NCI-H510A treated with DMSO at 0.1 percent for 48 hours (cell line): ENCODE data around the gene RBFOX1.

Experiments used
- DNase-seq: peaks from one replicate; lab custom pipeline; 2025; lab: John Stamatoyannopoulos, UW

The RBFOX1 gene

DNA sequence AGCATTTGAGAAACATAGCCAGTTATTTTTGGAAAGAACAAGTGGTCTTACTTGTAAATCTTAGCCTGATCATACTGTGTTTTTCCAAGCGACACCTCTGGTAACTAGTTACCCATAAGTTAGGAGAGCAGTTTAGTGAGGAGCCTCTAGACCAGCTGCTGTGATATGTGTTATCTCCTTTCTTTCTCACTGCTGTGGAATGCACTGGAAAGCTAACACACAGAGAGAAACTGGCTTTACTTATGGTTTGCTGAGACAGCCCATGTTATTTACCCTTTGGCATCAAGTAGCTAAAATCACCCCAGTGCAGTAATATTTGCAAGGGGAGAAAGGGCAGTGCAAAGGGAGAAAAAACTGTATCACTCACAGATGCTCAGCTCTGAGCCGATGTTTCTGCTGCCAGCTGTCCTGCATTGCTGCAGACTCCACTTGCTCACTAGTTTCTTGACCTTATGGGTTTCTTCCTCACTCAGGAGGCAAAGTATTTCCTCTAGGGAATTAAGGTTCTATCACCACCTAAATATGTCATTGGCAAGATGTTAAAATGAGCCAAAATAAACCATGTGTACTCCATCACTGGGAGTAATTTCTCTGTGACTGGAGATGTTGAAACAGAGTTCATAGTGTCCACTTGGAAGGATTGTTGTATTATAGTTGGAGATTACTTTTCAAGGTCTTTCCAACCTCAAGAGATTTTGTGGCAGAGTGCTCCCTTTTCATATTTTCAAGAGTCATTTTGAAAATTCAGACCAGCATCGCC, 2.3 kb downstream of the RBFOX1 start:
- DNase-seq: no peak

- no peak for DNase-seq
Observed at GRCh38 chr16:7335991-7336634, 3.5 kb downstream of the RBFOX1 start.

GRCh38 chr16:7336742-7337141, 4.1 kb downstream of the RBFOX1 start:
- DNase-seq: no peak

- DNase-seq: no peak
Observed at GRCh38 chr16:7338826-7339225, 6.2 kb downstream of the RBFOX1 start.

GRCh38 chr16:7339700-7340099, 7.1 kb downstream of the RBFOX1 start:
- no peak for DNase-seq

- DNase-seq: no peak
Observed at GRCh38 chr16:7340938-7341337, 8.3 kb downstream of the RBFOX1 start.

GRCh38 chr16:7342598-7342997, 10.0 kb downstream of the RBFOX1 start:
- no peak for DNase-seq

DNA sequence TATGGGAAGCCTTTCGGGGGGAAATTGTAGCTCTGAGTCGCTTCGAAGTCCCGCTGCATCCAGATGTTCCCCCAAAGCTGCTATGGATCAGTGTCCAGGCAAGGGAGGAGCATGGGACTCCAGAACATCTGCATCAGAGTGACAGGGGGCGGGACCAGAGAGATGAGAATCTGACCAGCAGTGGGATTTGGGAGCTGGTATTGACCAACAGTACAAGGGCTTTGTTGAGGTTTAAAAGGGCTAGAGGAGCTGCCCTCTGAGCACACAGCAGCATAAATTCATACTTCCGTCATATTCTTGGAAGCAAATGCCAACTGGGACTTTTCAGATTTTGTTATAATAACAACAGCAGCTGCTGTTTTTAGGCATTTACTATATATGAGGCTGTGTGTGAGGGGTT, 10.6 kb downstream of the RBFOX1 start:
- DNase-seq: no peak

- DNase-seq: no peak
Observed at GRCh38 chr16:7344830-7345780, 12.5 kb downstream of the RBFOX1 start.

DNA sequence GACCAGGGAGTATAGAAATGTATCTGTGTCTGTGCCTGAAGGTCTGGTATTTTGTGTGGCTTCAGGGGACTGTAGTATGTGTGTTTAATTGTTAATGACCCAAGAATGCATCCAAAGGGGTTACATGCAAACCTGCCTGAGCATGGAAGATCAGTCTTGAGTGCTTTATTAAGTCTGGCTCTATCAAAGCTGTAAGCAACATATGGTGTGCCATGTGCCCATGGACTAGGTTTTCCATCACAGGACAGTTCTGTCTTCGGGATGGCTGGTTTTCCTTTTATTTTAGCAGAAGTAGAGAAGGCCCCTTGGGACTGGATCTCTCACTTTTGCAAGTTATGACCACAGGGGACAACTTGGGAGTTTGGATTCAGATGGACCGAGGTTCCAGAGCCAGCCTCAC, 18.2 kb downstream of the RBFOX1 start:
- no peak for DNase-seq

DNA sequence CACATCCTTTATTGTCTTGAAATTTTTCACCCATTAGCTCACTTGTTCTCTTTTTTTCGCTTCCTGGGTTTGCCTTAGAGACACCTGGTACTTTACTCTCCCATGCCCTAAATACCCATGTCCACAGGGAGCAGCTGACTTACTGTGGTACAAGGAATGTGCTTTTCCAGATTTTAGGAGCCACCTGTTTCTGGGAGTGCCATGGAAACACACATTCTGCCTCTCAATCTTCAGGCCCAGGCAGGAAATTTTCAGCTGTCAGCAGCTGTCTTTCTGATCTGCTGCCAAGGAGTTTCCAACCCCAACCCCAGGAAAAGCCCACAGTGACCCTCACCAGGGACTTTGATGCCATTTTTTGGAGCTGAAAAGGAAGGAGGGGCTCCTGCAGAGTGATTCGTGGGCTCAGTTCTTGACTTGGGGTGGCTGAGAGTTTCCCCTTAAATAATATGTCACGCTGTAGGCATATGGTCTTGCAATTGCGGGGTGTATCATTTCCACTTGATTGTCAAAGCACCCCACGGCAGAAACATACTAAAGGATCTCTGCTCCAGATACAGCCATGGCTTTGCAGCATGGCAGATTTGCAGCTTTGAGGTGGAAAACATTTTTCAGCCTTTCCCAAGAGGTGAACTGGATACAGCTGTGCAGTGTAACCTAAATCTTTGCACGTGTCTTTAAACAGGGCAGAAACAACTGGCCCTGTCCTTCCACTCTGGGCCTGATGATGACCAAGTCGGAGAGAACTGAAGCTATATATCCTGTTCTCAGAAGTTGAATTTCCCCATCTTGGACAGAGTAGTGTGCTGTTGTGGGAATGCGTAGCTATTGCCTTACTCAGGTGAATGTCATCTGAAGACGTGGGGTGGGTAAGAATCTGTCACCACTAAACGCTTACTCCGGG, 19.2 kb downstream of the RBFOX1 start:
- DNase-seq: no peak

DNA sequence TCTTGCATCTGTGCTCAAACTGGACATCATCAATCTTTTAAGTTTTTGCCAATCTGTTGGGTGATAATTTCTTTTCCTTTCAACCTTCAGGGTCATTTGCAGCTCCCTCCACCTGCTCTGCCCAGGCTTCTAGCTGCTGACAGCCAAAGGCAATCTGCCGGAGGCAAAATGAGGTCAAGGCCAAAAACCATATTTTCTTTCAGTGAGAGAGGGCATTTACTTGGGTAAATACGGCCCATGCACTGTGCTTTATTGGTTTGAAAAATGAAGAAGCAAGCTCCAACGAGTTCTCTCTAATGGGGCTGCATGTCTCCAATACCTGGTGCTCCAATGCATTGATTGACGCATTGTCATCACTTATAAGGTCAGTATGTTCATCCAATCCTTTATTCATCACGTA, 23.1 kb downstream of the RBFOX1 start:
- DNase-seq: no peak

DNA sequence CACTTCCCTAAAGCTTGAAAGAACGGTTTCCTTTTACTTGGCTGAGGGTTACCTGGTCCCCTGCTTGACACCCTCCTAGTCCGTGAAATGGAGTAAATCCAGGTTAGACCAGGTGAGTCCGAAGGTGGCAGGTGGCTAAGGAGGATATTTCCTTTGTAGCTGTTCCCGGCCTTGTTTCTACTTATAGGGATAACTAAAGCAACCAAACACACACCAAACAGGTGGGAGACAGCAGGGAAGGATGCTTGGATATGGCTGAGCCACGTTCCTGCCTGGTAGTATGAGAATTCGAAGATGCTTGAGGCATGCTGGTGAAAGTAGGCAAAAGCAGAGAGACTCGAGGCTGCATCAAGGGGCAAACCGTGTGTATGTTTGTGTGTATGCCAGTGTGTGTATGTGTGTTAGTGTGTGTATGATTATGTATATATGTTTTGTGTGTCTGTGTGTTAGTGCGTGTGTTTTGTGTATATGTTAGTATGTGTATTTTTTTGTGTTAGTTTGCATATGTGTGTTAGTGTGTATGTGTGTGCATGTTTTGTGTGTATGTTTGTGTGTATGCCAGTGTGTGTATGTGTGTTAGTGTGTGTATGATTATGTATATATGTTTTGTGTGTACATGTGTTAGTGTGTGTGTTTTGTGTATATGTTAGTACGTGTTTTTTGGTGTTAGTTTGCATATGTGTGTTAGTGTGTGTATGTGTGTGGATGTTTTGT, 28.9 kb downstream of the RBFOX1 start:
- no peak for DNase-seq

GRCh38 chr16:7362231-7362630, 29.6 kb downstream of the RBFOX1 start:
- DNase-seq: no peak

DNA sequence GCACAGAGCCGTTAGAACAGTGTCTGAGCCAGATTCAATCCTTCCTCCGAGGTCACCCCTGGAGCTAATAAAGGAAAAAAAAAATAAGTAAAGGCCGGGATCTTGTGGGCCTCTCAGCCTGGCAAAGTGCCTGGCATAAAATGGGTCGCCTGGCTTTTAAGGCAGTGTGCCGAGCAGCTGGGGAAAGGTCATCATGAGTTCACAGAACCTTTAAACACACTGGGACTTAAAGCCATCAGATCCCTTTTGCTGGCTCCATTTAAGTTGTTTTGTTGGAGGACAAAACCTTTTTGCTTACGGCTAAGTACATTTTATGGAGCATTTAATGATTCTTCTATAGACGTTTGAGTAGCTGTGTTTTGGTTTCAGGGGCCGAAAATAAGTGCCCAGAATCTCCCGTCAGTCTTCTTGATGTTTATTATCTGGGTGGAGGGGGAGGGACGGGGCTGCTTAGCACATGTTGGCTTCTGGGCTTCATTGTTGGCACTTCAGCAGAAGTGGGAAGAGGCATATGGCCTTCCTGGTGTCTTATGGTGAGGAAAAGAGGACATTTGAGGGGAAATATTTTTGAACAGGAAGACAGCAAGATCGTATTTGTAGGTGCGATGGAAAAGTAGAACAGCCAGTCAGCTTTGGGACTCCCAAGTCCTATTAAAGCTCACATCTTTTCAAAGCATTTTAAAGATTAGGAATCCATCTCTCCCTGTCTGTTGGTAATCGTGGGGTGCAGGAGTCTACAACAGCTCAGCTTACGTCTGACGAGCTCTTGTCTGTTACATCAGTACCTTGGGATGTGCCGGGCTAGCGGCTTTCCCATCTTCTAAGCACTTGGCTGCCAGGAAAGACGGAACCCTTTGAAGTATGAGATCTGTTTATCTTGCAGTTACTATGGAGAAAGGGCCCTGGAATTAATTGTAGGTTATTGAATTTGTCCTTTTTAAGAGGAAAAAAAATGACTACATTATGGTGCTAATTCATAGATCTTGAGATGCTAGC, 31.1 kb downstream of the RBFOX1 start:
- no peak for DNase-seq

GRCh38 chr16:7366041-7366440, 33.4 kb downstream of the RBFOX1 start:
- no peak for DNase-seq

GRCh38 chr16:7366993-7367880, 34.6 kb downstream of the RBFOX1 start:
- no peak for DNase-seq

GRCh38 chr16:7369204-7369603, 36.6 kb downstream of the RBFOX1 start:
- no peak for DNase-seq

- DNase-seq: no peak
Observed at GRCh38 chr16:7372095-7372494, 39.5 kb downstream of the RBFOX1 start.
